B cell (primary cell): ENCODE data around the gene NCAPH2. TPM values are rescaled to one million over a fixed set of nuclear protein-coding genes. Genes with fewer than 3 reads are reported as not detected.

ENCODE experiments used
- ATAC-seq: fragments of 200-7000 bp; cut with Tn5 transposase; one replicate; pipeline ENCODE4 v1.10.0; 2021; ENCODE audit warnings: low read depth, mild to moderate bottlenecking, moderate number of reproducible peaks, moderate library complexity
- CTCF ChIA-PET: fragments of 350-600 bp; sonication (Branson Sonifier 250); formaldehyde crosslinking; loops from one replicate; lab custom pipeline; 2021; ENCODE audit warnings: antibody characterized with exemption, inconsistent platforms; lab: Charles Lee
- POLR2A ChIA-PET: fragments of 350-600 bp; sonication (Branson Sonifier 250); formaldehyde crosslinking; loops from one replicate; lab custom pipeline; 2021; ENCODE audit warnings: antibody characterized with exemption; lab: Charles Lee
- DNase-seq: peaks from one replicate; pipeline ENCODE4 v3.0.0; 2013
- H2AFZ ChIP-seq: 2 replicates; pipeline ENCODE4 v1.6.1; 2012; ENCODE audit warnings: mild to moderate bottlenecking, low read depth, low read length; ENCODE audit not compliant: insufficient read depth, poor library complexity, severe bottlenecking
- H3K27ac ChIP-seq, 2 donors: 1 replicate in 1 of 2; 2 replicates in 1 of 2; pipeline ENCODE4 v1.5.1; 2012 to 2013; ENCODE audit warnings: low read length in 2 of 2, mild to moderate bottlenecking in 2 of 2, moderate library complexity in 1 of 2
- H3K27me3 ChIP-seq, 4 experiments: fragments of 200-600 bp in 1 of 4; sonication (generic) in 1 of 4; replicated peaks in 1 of 4; 1 replicate in 2 of 4; 2 replicates in 2 of 4; pipeline versions ENCODE4 v1.6.1 to v1.7.0; 2013 to 2016; ENCODE audit warnings: low read length in 3 of 4, mild to moderate bottlenecking in 2 of 4, mixed read lengths in 1 of 4, moderate library complexity in 1 of 4; ENCODE audit not compliant: insufficient read depth in 4 of 4, control insufficient read depth in 3 of 4; ENCODE audit errors: control extremely low read depth in 1 of 4
- H3K36me3 ChIP-seq, 2 experiments: replicated peaks in 1 of 2; 1 replicate in 1 of 2; 2 replicates in 1 of 2; pipeline versions ENCODE4 v1.6.1 to v1.7.1; 2013; ENCODE audit warnings: low read length in 1 of 2; ENCODE audit not compliant: insufficient read depth in 2 of 2, control insufficient read depth in 1 of 2; ENCODE audit errors: control extremely low read depth in 1 of 2, extremely low read depth in 1 of 2
- H3K4me1 ChIP-seq, 2 donors: fragments of 200-600 bp in 1 of 2; sonication (generic) in 1 of 2; 1 replicate in 1 of 2; 2 replicates in 1 of 2; pipeline versions ENCODE4 v1.5.1 to v1.6.1; 2013 to 2017; ENCODE audit warnings: low read length in 2 of 2; ENCODE audit not compliant: control insufficient read depth in 2 of 2, insufficient read depth in 2 of 2
- H3K4me2 ChIP-seq: replicated peaks from 2 replicates; pipeline ENCODE3; 2012; ENCODE audit warnings: mild to moderate bottlenecking, low read depth, low read length; ENCODE audit not compliant: poor library complexity, severe bottlenecking
- H3K4me3 ChIP-seq, 5 experiments: fragments of 200-600 bp in 1 of 5; sonication (generic) in 1 of 5; 1 replicate in 3 of 5; 2 replicates in 2 of 5; pipeline versions ENCODE4 v1.5.1 to v1.7.0; 2011 to 2016; ENCODE audit warnings: low read length in 4 of 5, mild to moderate bottlenecking in 4 of 5, low read depth in 2 of 5, control low read depth in 1 of 5, moderate library complexity in 1 of 5; ENCODE audit not compliant: insufficient read depth in 1 of 5; ENCODE audit errors: control extremely low read depth in 1 of 5, extremely low read depth in 1 of 5
- H3K79me2 ChIP-seq: fragments of 200-600 bp; sonication (generic); one replicate; pipeline ENCODE4 v1.6.0; 2016; ENCODE audit warnings: low read length; ENCODE audit not compliant: control insufficient read depth, insufficient read depth
- H3K9ac ChIP-seq: fragments of 200-600 bp; sonication (generic); 2 replicates; pipeline ENCODE4 v1.6.1; 2017; ENCODE audit warnings: mild to moderate bottlenecking, low read length, moderate library complexity
- H3K9me3 ChIP-seq, 3 donors: one replicate each; pipeline versions ENCODE4 v1.6.1 to v1.7.1; 2013; ENCODE audit warnings: low read length in 2 of 3; ENCODE audit not compliant: control insufficient read depth in 2 of 3, insufficient read depth in 1 of 3; ENCODE audit errors: control extremely low read depth in 1 of 3
- H4K20me1 ChIP-seq: 2 replicates; pipeline ENCODE4 v1.6.0; 2012; ENCODE audit warnings: mild to moderate bottlenecking, low read length; ENCODE audit not compliant: insufficient read depth, control insufficient read depth, poor library complexity, severe bottlenecking
- H3K27ac Mint-ChIP-seq: one replicate; pipeline ENCODE4 v1.8.0; 2021; ENCODE audit warnings: mixed read lengths
- H3K27me3 Mint-ChIP-seq: one replicate; pipeline ENCODE4 v1.8.0; 2021; ENCODE audit warnings: mixed read lengths
- H3K4me1 Mint-ChIP-seq: one replicate; pipeline ENCODE4 v1.8.0; 2021; ENCODE audit warnings: mixed read lengths
- H3K4me3 Mint-ChIP-seq: one replicate; pipeline ENCODE4 v1.8.0; 2021; ENCODE audit warnings: mixed read lengths
- H3K9me3 Mint-ChIP-seq: one replicate; pipeline ENCODE4 v1.8.0; 2022; ENCODE audit warnings: mixed read lengths; ENCODE audit not compliant: insufficient read depth
- CTCF ChIP-seq: fragments of 200-600 bp; IDR thresholded peaks from one replicate; pipeline ENCODE4 v1.8.0; 2022; ENCODE audit warnings: antibody characterized with exemption, mild to moderate bottlenecking
- EZH2 ChIP-seq: IDR thresholded peaks from 2 replicates; pipeline ENCODE4 v1.6.1; 2012; ENCODE audit warnings: borderline replicate concordance, low read depth, mild to moderate bottlenecking, moderate library complexity, low read length; ENCODE audit not compliant: insufficient read depth, poor library complexity, severe bottlenecking
- WGBS: methylation state at CpG from one replicate; pipeline ENCODE4 v1.1.5; 2013; ENCODE audit warnings: missing lambda C conversion rate; ENCODE audit not compliant: insufficient coverage; 5-methylcytosine and 5-hydroxymethylcytosine counted together
- intact Hi-C: fragments of 100-400 bp; cut with micrococcal nuclease; formaldehyde crosslinking; loops from one replicate; pipeline ENCODE4 v1.10.0; 2022
- polyA plus RNA-seq: library from polyadenylated mRNA; depleted of rRNA; stranded (reverse); fragments of >200 nt; gene quantifications from 2 replicates; pipeline ENCODE4 v1.2.3, GENCODE V29; 2012
- total RNA-seq, 2 donors: library from RNA; stranded (reverse); fragments of 120-200 nt in 1 of 2; gene quantifications; 1 replicate in 1 of 2; 2 replicates in 1 of 2; pipeline versions ENCODE4 v1.2.3 to v1.2.4, GENCODE V29; 2013 to 2022

The NCAPH2 gene
- total and polyA plus RNA-seq, 2 donors (not counting 1 experiment from before 2014, with no cell fraction given), result 47.1 to 76.9 TPM

- Mint-ChIP-seq H3K9me3 (no peaks in the 10 kb centered on the region), H3K27me3 (no peaks in the 10 kb centered on the region), H3K4me1 (peaks cover 28% of the 10 kb centered on the region), H3K4me3 (peak within 1 kb of the TSS; percentile 95), H3K27ac (peak within 1 kb of the TSS; percentile 98)
- TF ChIP-seq CTCF (no peak), EZH2 (no peak)
- DNase-seq, result no peak
- Histone ChIP-seq H3K79me2 (peaks cover 54% of the 10 kb centered on the region), H4K20me1 (peaks cover 35% of the 10 kb centered on the region), H3K36me3 (peaks cover 0 to 32% of the 10 kb centered on the region in 2 experiments), H2AFZ (peak within 1 kb of the TSS; percentile 81), H3K9me3 (no peaks in the 10 kb centered on the region), H3K27me3 (no peaks in the 10 kb centered on the region), H3K4me2 (peak within 1 kb of the TSS; percentile 93), H3K9ac (peak within 1 kb of the TSS; percentile 86), H3K27ac (peak within 1 kb of the TSS; percentile 88 to 92), H3K4me1 (peaks cover 19 to 29% of the 10 kb centered on the region in 2 donors), H3K4me3 (peak within 1 kb of the TSS; percentile 75 to 92 (median 91))
- intact Hi-C loops, result loop anchor here (1.0 to 5.0 kb wide), 2 partner anchors 38 to 165 kb away; partner anchors contain the start of gene PPP6R2
- ChIA-PET CTCF (interaction anchor here (0.7 to 5.8 kb wide), 9 partner anchors 9 to 263 kb away, joined by 3 to 71 read pairs (median 3); partner anchors contain the start of genes SCO2 and SYCE3), POLR2A (interaction anchor here (0.6 to 1.9 kb wide), 11 partner anchors 11 to 114 kb away, joined by 3 to 35 read pairs (median 8); partner anchors contain the start of genes CHKB, SCO2 and TYMP)
- peak; percentile 74 for ATAC-seq
- WGBS, result under 1% methylated on average over 30 of the region's 62 CpGs
Measured at GRCh38 chr22:50507421-50507990, 518 bp upstream of the NCAPH2 start, which contains the start of gene LMF2. LMF2 (minus strand) TSS chr22:50507702; CDS start chr22:50507675, 27 bp downstream.

GRCh38 chr22:50508897-50509296 lies 873 bp downstream of the NCAPH2 start:
- Histone ChIP-seq H3K4me2 (peak overlapping the region; percentile 92), H3K36me3 (peaks cover 0 to 23% of the 10 kb centered on the region in 2 experiments), H3K79me2 (peaks cover 68% of the 10 kb centered on the region), H3K9me3 (no peaks in the 10 kb centered on the region), H3K4me1 (peaks cover 19 to 29% of the 10 kb centered on the region in 2 donors), H3K4me3 (peak overlapping the region; percentile 65 to 88 (median 78)), H3K9ac (peak overlapping the region; percentile 86), H4K20me1 (peaks cover 48% of the 10 kb centered on the region), H2AFZ (peak overlapping the region; percentile 81), H3K27ac (peak overlapping the region; percentile 88 to 92), H3K27me3 (no peaks in the 10 kb centered on the region)
- Mint-ChIP-seq H3K4me1 (peaks cover 28% of the 10 kb centered on the region), H3K27me3 (no peaks in the 10 kb centered on the region), H3K9me3 (no peaks in the 10 kb centered on the region), H3K27ac (peak overlapping the region; percentile 98), H3K4me3 (peak overlapping the region; percentile 90)
- ChIA-PET POLR2A (interaction anchor here (0.6 to 1.9 kb wide), 6 partner anchors 16 to 91 kb away, joined by 3 to 35 read pairs (median 8); partner anchors contain the start of genes CHKB, SCO2 and TYMP), CTCF (interaction anchor here (0.7 to 5.8 kb wide), 7 partner anchors 10 to 547 kb away, joined by 3 to 71 read pairs (median 3); partner anchors contain the start of genes RABL2B and SCO2)
- intact Hi-C loops, result loop anchor here (1.0 to 5.0 kb wide), 6 partner anchors 16 to 167 kb away; partner anchors contain the start of genes CHKB, KLHDC7B, PPP6R2 and SCO2
- WGBS, result 11% methylated on average over 1 of the region's 3 CpGs
- ATAC-seq, result no peak
- no peak for DNase-seq
- TF ChIP-seq EZH2 (no peak), CTCF (no peak)
